Calu3 (cell line): ENCODE data around the gene TUBGCP2. TPM values are rescaled to one million over a fixed set of nuclear protein-coding genes. Genes with fewer than 3 reads are reported as not detected.

Source experiments
- BruUV-seq: library from RNA; stranded (reverse); fragments of 400-500 nt; replicated peaks from 2 replicates; lab custom pipeline; 2021; lab: Mats Ljungman, UMichigan
- CTCF ChIA-PET: fragments of 300-600 bp; sonication (Branson Sonifier 250); formaldehyde crosslinking; loops from one replicate; lab custom pipeline; 2022; ENCODE audit warnings: antibody characterized with exemption; lab: Charles Lee
- DNase-seq: peaks from one replicate; pipeline ENCODE4 v3.0.0; 2022
- H3K27ac Mint-ChIP-seq: one replicate; pipeline ENCODE4 v1.8.0; 2022; ENCODE audit warnings: mixed read lengths; ENCODE audit not compliant: unreplicated experiment
- H3K27me3 Mint-ChIP-seq: one replicate; pipeline ENCODE4 v1.8.0; 2022; ENCODE audit warnings: mixed read lengths; ENCODE audit not compliant: unreplicated experiment
- H3K36me3 Mint-ChIP-seq: one replicate; pipeline ENCODE4 v1.8.0; 2022; ENCODE audit warnings: mild to moderate bottlenecking, moderate library complexity, mixed read lengths; ENCODE audit not compliant: insufficient read depth, unreplicated experiment
- H3K4me1 Mint-ChIP-seq: one replicate; pipeline ENCODE4 v1.8.0; 2022; ENCODE audit warnings: mild to moderate bottlenecking, low read depth, mixed read lengths; ENCODE audit not compliant: unreplicated experiment
- H3K4me3 Mint-ChIP-seq: one replicate; pipeline ENCODE4 v1.8.0; 2022; ENCODE audit warnings: mild to moderate bottlenecking, low read depth, moderate library complexity, mixed read lengths; ENCODE audit not compliant: unreplicated experiment
- H3K9me3 Mint-ChIP-seq: one replicate; pipeline ENCODE4 v1.8.0; 2022; ENCODE audit warnings: low read depth, mixed read lengths; ENCODE audit not compliant: unreplicated experiment
- CTCF ChIP-seq: fragments of 200-600 bp; IDR thresholded peaks from one replicate; pipeline ENCODE4 v1.8.0; 2022; ENCODE audit warnings: antibody characterized with exemption; ENCODE audit not compliant: unreplicated experiment
- intact Hi-C: fragments of 100-400 bp; cut with micrococcal nuclease; formaldehyde crosslinking; loops from one replicate; pipeline ENCODE4 v1.10.0; 2022; ENCODE audit not compliant: unreplicated experiment
- total RNA-seq: library from RNA; stranded (reverse); gene quantifications from 2 replicates; pipeline ENCODE4 v1.2.3, GENCODE V29; 2022

Gene TUBGCP2
- total RNA-seq, 1 experiment from 2014 or later = 47.2 TPM

- Mint-ChIP-seq H3K27me3 (no peaks in the 10 kb centered on the region), H3K9me3 (no peaks in the 10 kb centered on the region), H3K36me3 (peaks cover 24% of the 10 kb centered on the region), H3K4me3 (no peak overlapping the region), H3K27ac (no peak overlapping the region), H3K4me1 (no peaks in the 10 kb centered on the region)
- CTCF ChIA-PET = no interaction called here
- intact Hi-C loops = no loop called here
- BruUV-seq = no TSS peak
- no peak for DNase-seq
- no peak for TF ChIP-seq CTCF
Observed at GRCh38 chr10:133299738-133300137, 8.9 kb downstream of the TUBGCP2 start.

GRCh38 chr10:133299224-133299623 lies 9.4 kb downstream of the TUBGCP2 start:
- BruUV-seq = no TSS peak
- H3K9me3 Mint-ChIP-seq = no peaks in the 10 kb centered on the region
- CTCF ChIA-PET = no interaction called here
- H3K27me3 Mint-ChIP-seq = no peaks in the 10 kb centered on the region
- DNase-seq = no peak
- H3K4me3 Mint-ChIP-seq = no peak overlapping the region
- intact Hi-C loops = no loop called here
- TF ChIP-seq CTCF = no peak
- peaks cover 24% of the 10 kb centered on the region for H3K36me3 Mint-ChIP-seq
- no peak overlapping the region for H3K27ac Mint-ChIP-seq
- H3K4me1 Mint-ChIP-seq = no peaks in the 10 kb centered on the region

GRCh38 chr10:133298466-133298865 lies 10.2 kb downstream of the TUBGCP2 start:
- DNase-seq = no peak
- BruUV-seq = no TSS peak
- Mint-ChIP-seq H3K27ac (no peak overlapping the region), H3K36me3 (peaks cover 29% of the 10 kb centered on the region), H3K4me1 (no peaks in the 10 kb centered on the region), H3K4me3 (no peak overlapping the region), H3K9me3 (no peaks in the 10 kb centered on the region), H3K27me3 (no peaks in the 10 kb centered on the region)
- CTCF ChIA-PET = no interaction called here
- TF ChIP-seq CTCF = no peak
- intact Hi-C loops = no loop called here

GRCh38 chr10:133297504-133297903 lies 11.2 kb downstream of the TUBGCP2 start:
- Mint-ChIP-seq H3K9me3 (no peaks in the 10 kb centered on the region), H3K27me3 (no peaks in the 10 kb centered on the region), H3K27ac (no peak overlapping the region), H3K4me1 (no peaks in the 10 kb centered on the region), H3K4me3 (no peak overlapping the region), H3K36me3 (peaks cover 33% of the 10 kb centered on the region)
- TF ChIP-seq CTCF = no peak
- CTCF ChIA-PET = no interaction called here
- no TSS peak for BruUV-seq
- DNase-seq = no peak
- intact Hi-C loops = no loop called here
